GM13976 (cell line): Measurements from ENCODE around the gene GCN1.

Source experiments
- DNase-seq: peaks from one replicate; pipeline ENCODE4 v3.0.0; 2012; ENCODE audit warnings: low spot score
- CTCF ChIP-seq: IDR thresholded peaks from 2 replicates; pipeline ENCODE4 v1.5.1; 2012; ENCODE audit warnings: borderline replicate concordance, mild to moderate bottlenecking; ENCODE audit not compliant: insufficient read depth; ENCODE audit errors: extremely low read depth, missing control alignments, control extremely low read depth
- in situ Hi-C: fragments of 300-500 bp; cut with MboI; formaldehyde crosslinking; loops from one replicate; pipeline ENCODE4 v1.12.0; 2022; ENCODE audit warnings: low sequenced_read_pairs, mixed read lengths, inconsistent platforms; ENCODE audit not compliant: unreplicated experiment

GCN1 gene

GRCh38 chr12:120136093-120136770 is 58.3 kb downstream of the GCN1 start:
- in situ Hi-C loops, result no loop called here
- TF ChIP-seq CTCF, result no peak
- DNase-seq, result no peak

- no peak for DNase-seq
- TF ChIP-seq CTCF, result no peak
Measured at GRCh38 chr12:120134307-120134980, 60.1 kb downstream of the GCN1 start.

DNA sequence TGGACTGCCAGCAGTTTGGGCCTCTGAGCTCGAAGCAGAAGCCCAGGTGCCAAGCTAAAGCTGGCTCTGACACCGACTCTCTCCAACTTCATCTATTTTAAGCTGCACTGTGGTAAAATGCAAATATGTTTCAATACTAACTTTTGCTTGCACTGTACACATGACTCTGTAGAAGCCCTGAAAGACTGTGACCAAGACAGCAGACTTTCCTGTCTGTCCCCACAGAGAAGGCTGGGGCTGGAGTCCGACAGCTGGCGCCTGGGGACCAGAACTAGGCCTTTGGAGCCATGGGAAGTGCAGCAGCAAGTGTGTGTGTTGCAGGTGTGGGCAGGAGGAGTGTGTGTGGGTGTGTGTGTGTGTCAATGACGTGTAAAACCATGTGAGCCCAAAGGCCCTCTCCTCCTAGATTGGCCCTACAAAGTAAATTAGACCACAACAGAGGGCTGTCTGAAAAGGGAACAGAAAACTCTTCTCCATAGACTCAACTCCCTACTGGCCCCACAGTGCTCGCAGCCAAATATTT is 61.6 kb downstream of the GCN1 start:
- peak; percentile 81 for DNase-seq
- in situ Hi-C loops, result no loop called here
- no peak for TF ChIP-seq CTCF

More at GRCh38 chr12:120134307-120134980, 60.1 kb downstream of the GCN1 start:
- in situ Hi-C loops, result no loop called here

- DNase-seq, result no peak
- in situ Hi-C loops, result no loop called here
- TF ChIP-seq CTCF, result no peak
Measured at GRCh38 chr12:120132054-120132836, 62.3 kb downstream of the GCN1 start.

GRCh38 chr12:120131116-120131515 is 63.4 kb downstream of the GCN1 start:
- in situ Hi-C loops, result no loop called here
- no peak for TF ChIP-seq CTCF
- DNase-seq, result no peak

DNA sequence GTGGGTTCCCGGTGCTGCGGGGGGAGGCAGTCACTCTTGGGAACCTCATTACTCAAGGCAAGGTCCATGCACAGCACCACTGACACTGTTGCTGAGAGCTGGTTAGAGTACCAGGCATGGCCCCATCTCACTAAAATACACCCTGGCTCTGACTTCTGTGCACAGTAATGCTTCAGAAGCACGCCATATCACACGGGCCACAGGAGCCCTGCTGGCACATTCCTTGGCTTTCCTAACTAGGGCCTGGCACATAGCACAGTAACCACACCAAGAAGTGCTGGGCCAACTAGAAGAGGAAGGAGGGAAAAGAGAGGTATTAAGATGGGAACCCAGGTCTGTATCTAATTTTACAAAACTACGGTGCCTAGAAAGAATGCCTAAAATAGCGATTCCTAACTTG is 64.5 kb downstream of the GCN1 start:
- TF ChIP-seq CTCF, result no peak
- DNase-seq, result no peak
- in situ Hi-C loops, result no loop called here
